HCT116 (cell line): Measurements from ENCODE around the gene RHEX. TPM values are rescaled to one million over a fixed set of nuclear protein-coding genes. Genes with fewer than 3 reads are reported as not detected.

ENCODE experiments used
- ATAC-seq: fragments of 200-7000 bp; cut with Tn5 transposase; 2 replicates; pipeline ENCODE4 v1.9.1; 2020; ENCODE audit warnings: mild to moderate bottlenecking, moderate library complexity
- BruUV-seq: library from RNA; stranded (reverse); fragments of 400-500 nt; replicated peaks from 2 replicates; lab custom pipeline; 2021; lab: Mats Ljungman, UMichigan
- CTCF ChIA-PET: fragments of 300-600 bp; sonication (Branson Sonifier 250); formaldehyde crosslinking; loops from one replicate; lab custom pipeline; 2021; ENCODE audit warnings: antibody characterized with exemption; lab: Charles Lee
- POLR2A ChIA-PET: fragments of 300-600, 350-600 bp; sonication (Branson Sonifier 250); formaldehyde crosslinking; loops from one replicate; lab custom pipeline; 2021; ENCODE audit warnings: antibody characterized with exemption; lab: Charles Lee
- RAD21 ChIA-PET, 2 experiments: fragments of 300-600 bp; sonication (Branson Sonifier 250); formaldehyde crosslinking; loops; one replicate each; lab custom pipeline; 2023; ENCODE audit warnings: low total read pairs in 2 of 2; ENCODE audit not compliant: uncharacterized antibody in 2 of 2, unreplicated experiment in 2 of 2, low non-redundant PET in 1 of 2; lab: Charles Lee
- DNase-seq: peaks from one replicate; pipeline ENCODE4 v3.0.0-alpha.2; 2010; ENCODE audit warnings: low read depth, low spot score
- H2AFZ ChIP-seq: fragments of 200-600 bp; shearing (Covaris generic), sonication (generic); 2 replicates; pipeline ENCODE4 v1.6.1; 2017; ENCODE audit warnings: low read depth, mixed run types, mixed read lengths, antibody characterized with exemption, low read length; ENCODE audit not compliant: poor library complexity, severe bottlenecking
- H3K27ac ChIP-seq: 2 replicates; pipeline ENCODE4 v1.5.1; 2012; ENCODE audit warnings: low read depth, low read length
- H3K27me3 ChIP-seq: fragments of 200-600 bp; sonication (generic); 2 replicates; pipeline ENCODE4 v1.6.1; 2016; ENCODE audit warnings: mixed run types, low read length, mixed read lengths; ENCODE audit not compliant: insufficient read depth
- H3K36me3 ChIP-seq, 2 experiments: fragments of 200-500 bp in 1 of 2; fragments of 200-600 bp in 1 of 2; sonication (Bioruptor generic) in 1 of 2; sonication (generic) in 1 of 2; 2 replicates each; pipeline versions ENCODE4 v1.5.1 to v1.6.1; 2014 to 2016; ENCODE audit warnings: low read length in 2 of 2, inconsistent platforms in 1 of 2, mixed read lengths in 1 of 2, mixed run types in 1 of 2; ENCODE audit not compliant: insufficient read depth in 2 of 2, control insufficient read depth in 1 of 2
- H3K4me1 ChIP-seq, 2 experiments: fragments of 200-600 bp in 1 of 2; sonication (generic) in 1 of 2; 2 replicates each; pipeline versions ENCODE4 v1.5.1 to v1.6.1; 2012 to 2017; ENCODE audit warnings: low read length in 2 of 2, inconsistent platforms in 1 of 2, mild to moderate bottlenecking in 1 of 2, mixed read lengths in 1 of 2, mixed run types in 1 of 2, moderate library complexity in 1 of 2; ENCODE audit not compliant: insufficient read depth in 2 of 2, control insufficient read depth in 1 of 2
- H3K4me2 ChIP-seq: fragments of 200-600 bp; sonication (generic); 2 replicates; pipeline ENCODE4 v1.6.1; 2017; ENCODE audit warnings: mixed run types, low read length, mixed read lengths
- H3K4me3 ChIP-seq, 2 experiments: fragments of 200-600 bp in 1 of 2; sonication (generic) in 1 of 2; replicated peaks in 1 of 2; 2 replicates each; pipeline ENCODE4 v1.5.1; 2011 to 2016; ENCODE audit warnings: low read length in 2 of 2, control low read depth in 1 of 2, low read depth in 1 of 2, mild to moderate bottlenecking in 1 of 2, mixed read lengths in 1 of 2, mixed run types in 1 of 2
- H3K79me2 ChIP-seq: fragments of 200-600 bp; sonication (generic); 2 replicates; pipeline ENCODE4 v1.6.1; 2017; ENCODE audit warnings: mild to moderate bottlenecking, mixed run types, low read length, moderate library complexity, mixed read lengths; ENCODE audit not compliant: insufficient read depth
- H3K9ac ChIP-seq: fragments of 200-600 bp; sonication (generic); 2 replicates; pipeline ENCODE4 v1.6.1; 2016; ENCODE audit warnings: low read length, mixed read lengths
- H3K9me2 ChIP-seq: fragments of 200-600 bp; sonication (generic), shearing (Covaris generic); 2 replicates; pipeline ENCODE4 v1.6.1; 2017; ENCODE audit warnings: mixed run types, mild to moderate bottlenecking, moderate library complexity; ENCODE audit not compliant: insufficient read depth
- H3K9me3 ChIP-seq, 2 experiments: fragments of 200-500 bp in 1 of 2; fragments of 200-600 bp in 1 of 2; sonication (Bioruptor generic) in 1 of 2; sonication (generic) in 1 of 2; 2 replicates each; pipeline ENCODE4 v1.6.1; 2014 to 2017; ENCODE audit warnings: low read length in 2 of 2, mixed read lengths in 2 of 2, inconsistent platforms in 1 of 2, low read depth in 1 of 2, mild to moderate bottlenecking in 1 of 2, mixed run types in 1 of 2, moderate library complexity in 1 of 2; ENCODE audit not compliant: control insufficient read depth in 1 of 2, insufficient read depth in 1 of 2
- H4K20me1 ChIP-seq: fragments of 200-600 bp; sonication (generic), shearing (Covaris generic); 2 replicates; pipeline ENCODE4 v1.6.1; 2017; ENCODE audit warnings: mixed run types, mild to moderate bottlenecking, moderate library complexity; ENCODE audit not compliant: insufficient read depth
- CBX3 ChIP-seq: IDR thresholded peaks from 2 replicates; pipeline ENCODE4 v1.6.1; 2012; ENCODE audit warnings: low read depth
- EGR1 ChIP-seq: IDR thresholded peaks from 2 replicates; pipeline ENCODE4 v1.6.1; 2012; ENCODE audit warnings: low read depth
- ELF1 ChIP-seq: IDR thresholded peaks from 2 replicates; pipeline ENCODE4 v1.6.1; 2012; ENCODE audit warnings: low read depth, borderline replicate concordance
- EZH2 ChIP-seq: fragments of 200-600 bp; sonication (generic); IDR thresholded peaks from 2 replicates; pipeline ENCODE4 v1.6.1; 2017; ENCODE audit warnings: antibody characterized with exemption, mixed run types
- JUND ChIP-seq: IDR thresholded peaks from 2 replicates; pipeline ENCODE4 v1.6.1; 2012
- POLR2A ChIP-seq: IDR thresholded peaks from 2 replicates; pipeline ENCODE4 v1.7.0; 2011; ENCODE audit warnings: borderline replicate concordance; ENCODE audit not compliant: insufficient read depth, insufficient read length; ENCODE audit errors: extremely low read depth
- POLR2AphosphoS5 ChIP-seq: IDR thresholded peaks from 2 replicates; pipeline ENCODE4 v1.6.1; 2011; ENCODE audit warnings: mild to moderate bottlenecking, low read depth, low read length, moderate library complexity
- SRF ChIP-seq: IDR thresholded peaks from 2 replicates; pipeline ENCODE4 v1.6.1; 2012; ENCODE audit warnings: low read depth
- ZFX ChIP-seq: fragments of 450-650 bp; IDR thresholded peaks from 2 replicates; pipeline ENCODE4 v1.6.1; 2017
- ZNF274 ChIP-seq: fragments of 200-500 bp; sonication (Bioruptor generic); IDR thresholded peaks from 2 replicates; pipeline ENCODE4 v1.6.1; 2014; ENCODE audit warnings: mild to moderate bottlenecking, low read depth, low read length, inconsistent platforms
- intact Hi-C: fragments of 100-400 bp; cut with micrococcal nuclease; formaldehyde crosslinking; loops from 2 replicates; pipeline ENCODE4 v1.10.0; 2022
- total RNA-seq: library from RNA; stranded (reverse); gene quantifications from one replicate; pipeline ENCODE4 v1.2.1, GENCODE V29; 2021; ENCODE audit not compliant: unreplicated experiment
- TF ChIP-seq, protein P1 (sequence below): IDR thresholded peaks from 2 replicates; pipeline ENCODE4 v1.6.1; 2011; ENCODE audit warnings: mild to moderate bottlenecking, low read length, moderate library complexity; ENCODE audit not compliant: insufficient replicate concordance; ENCODE audit errors: extremely low read depth
- TF ChIP-seq, protein P2 (sequence below): IDR thresholded peaks from 2 replicates; pipeline ENCODE4 v1.6.1; 2012
- TF ChIP-seq, protein P3 (sequence below), 3 experiments: fragments of 200-600 bp in 1 of 3; sonication (generic) in 1 of 3; IDR thresholded peaks in 2 of 3; conservative IDR thresholded peaks in 1 of 3; 2 replicates each; pipeline ENCODE4 v1.5.1; 2012 to 2017; ENCODE audit warnings: low read depth in 2 of 3, low read length in 2 of 3, antibody characterized with exemption in 1 of 3, borderline replicate concordance in 1 of 3, control low read depth in 1 of 3, mild to moderate bottlenecking in 1 of 3, mixed read lengths in 1 of 3, mixed run types in 1 of 3, moderate library complexity in 1 of 3; ENCODE audit not compliant: insufficient read depth in 1 of 3

The RHEX gene
- total RNA-seq, 1 experiment from 2014 or later: not detected

DNA sequence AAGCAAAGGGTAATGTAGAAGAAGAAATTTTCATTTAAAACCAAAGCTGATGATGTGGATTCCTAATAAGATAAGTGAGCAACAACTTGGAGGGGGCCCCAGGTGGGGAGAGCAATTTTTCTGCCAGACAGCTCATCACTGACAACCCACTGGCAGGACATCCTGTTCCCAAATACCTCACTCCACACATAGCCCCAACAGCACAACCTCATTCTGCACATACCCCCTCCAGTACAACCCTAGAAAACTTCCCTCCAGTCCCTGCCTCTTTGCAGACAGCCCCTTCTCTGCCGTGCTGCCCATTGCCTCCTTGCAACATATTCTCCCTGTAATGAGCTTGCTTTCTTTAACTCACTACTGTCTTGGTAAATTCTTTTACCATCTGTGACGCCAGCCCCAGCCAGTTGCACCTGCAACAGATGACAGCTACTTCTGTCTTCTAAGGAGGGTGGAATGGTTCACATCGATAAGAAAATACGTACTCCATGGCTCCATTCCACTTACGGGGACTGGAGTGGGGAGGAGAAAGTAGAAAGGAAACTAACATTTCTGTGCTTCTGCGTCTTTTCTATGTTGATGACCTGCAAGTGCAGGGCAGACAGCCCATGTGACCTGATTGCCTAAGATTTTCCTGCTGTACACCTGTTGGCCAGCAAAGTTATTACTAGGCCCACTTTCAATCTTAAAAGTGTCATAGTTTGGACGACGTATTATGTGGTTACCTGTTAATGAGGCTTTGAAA is 14.7 kb downstream of the RHEX start:
- Histone ChIP-seq H3K79me2 (no peaks in the 10 kb centered on the region), H3K4me1 (no peaks in the 10 kb centered on the region), H3K27me3 (no peaks in the 10 kb centered on the region), H3K9me2 (no peaks in the 10 kb centered on the region), H2AFZ (no peak overlapping the region), H3K27ac (no peak overlapping the region), H3K36me3 (no peaks in the 10 kb centered on the region), H3K4me2 (no peak overlapping the region), H3K4me3 (no peak overlapping the region), H3K9ac (no peak overlapping the region), H3K9me3 (no peaks in the 10 kb centered on the region), H4K20me1 (no peaks in the 10 kb centered on the region)
- ATAC-seq (no peak), DNase-seq (no peak)
- TF ChIP-seq POLR2A: no peak
- no peak for TF ChIP-seq EZH2
- TF ChIP-seq ZNF274: no peak
- TF ChIP-seq, protein P1, sequence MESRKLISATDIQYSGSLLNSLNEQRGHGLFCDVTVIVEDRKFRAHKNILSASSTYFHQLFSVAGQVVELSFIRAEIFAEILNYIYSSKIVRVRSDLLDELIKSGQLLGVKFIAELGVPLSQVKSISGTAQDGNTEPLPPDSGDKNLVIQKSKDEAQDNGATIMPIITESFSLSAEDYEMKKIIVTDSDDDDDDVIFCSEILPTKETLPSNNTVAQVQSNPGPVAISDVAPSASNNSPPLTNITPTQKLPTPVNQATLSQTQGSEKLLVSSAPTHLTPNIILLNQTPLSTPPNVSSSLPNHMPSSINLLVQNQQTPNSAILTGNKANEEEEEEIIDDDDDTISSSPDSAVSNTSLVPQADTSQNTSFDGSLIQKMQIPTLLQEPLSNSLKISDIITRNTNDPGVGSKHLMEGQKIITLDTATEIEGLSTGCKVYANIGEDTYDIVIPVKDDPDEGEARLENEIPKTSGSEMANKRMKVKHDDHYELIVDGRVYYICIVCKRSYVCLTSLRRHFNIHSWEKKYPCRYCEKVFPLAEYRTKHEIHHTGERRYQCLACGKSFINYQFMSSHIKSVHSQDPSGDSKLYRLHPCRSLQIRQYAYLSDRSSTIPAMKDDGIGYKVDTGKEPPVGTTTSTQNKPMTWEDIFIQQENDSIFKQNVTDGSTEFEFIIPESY: no peak
- TF ChIP-seq CBX3: no peak
- no peak for TF ChIP-seq EGR1
- TF ChIP-seq, protein P2, sequence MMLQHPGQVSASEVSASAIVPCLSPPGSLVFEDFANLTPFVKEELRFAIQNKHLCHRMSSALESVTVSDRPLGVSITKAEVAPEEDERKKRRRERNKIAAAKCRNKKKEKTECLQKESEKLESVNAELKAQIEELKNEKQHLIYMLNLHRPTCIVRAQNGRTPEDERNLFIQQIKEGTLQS: no peak
- TF ChIP-seq POLR2AphosphoS5: no peak
- TF ChIP-seq, protein P3, sequence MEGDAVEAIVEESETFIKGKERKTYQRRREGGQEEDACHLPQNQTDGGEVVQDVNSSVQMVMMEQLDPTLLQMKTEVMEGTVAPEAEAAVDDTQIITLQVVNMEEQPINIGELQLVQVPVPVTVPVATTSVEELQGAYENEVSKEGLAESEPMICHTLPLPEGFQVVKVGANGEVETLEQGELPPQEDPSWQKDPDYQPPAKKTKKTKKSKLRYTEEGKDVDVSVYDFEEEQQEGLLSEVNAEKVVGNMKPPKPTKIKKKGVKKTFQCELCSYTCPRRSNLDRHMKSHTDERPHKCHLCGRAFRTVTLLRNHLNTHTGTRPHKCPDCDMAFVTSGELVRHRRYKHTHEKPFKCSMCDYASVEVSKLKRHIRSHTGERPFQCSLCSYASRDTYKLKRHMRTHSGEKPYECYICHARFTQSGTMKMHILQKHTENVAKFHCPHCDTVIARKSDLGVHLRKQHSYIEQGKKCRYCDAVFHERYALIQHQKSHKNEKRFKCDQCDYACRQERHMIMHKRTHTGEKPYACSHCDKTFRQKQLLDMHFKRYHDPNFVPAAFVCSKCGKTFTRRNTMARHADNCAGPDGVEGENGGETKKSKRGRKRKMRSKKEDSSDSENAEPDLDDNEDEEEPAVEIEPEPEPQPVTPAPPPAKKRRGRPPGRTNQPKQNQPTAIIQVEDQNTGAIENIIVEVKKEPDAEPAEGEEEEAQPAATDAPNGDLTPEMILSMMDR (IDR thresholded peaks at IDR 0.05 in 2 of 3, conservative IDR thresholded peaks at IDR 0.05 in 1 of 3; ENCODE audit: borderline replicate concordance in 1 of 3, insufficient read depth in 1 of 3, low read depth in 2 of 3, low read length in 2 of 3): no peak
- no peak for TF ChIP-seq ELF1
- TF ChIP-seq SRF: no peak
- no peak for TF ChIP-seq ZFX
- no peak for TF ChIP-seq JUND
- BruUV-seq: no TSS peak
- intact Hi-C loops: no loop called here
- CTCF ChIA-PET: no interaction called here
- RAD21 ChIA-PET: no interaction called here
- POLR2A ChIA-PET: no interaction called here
